Measurements from ENCODE around the gene NAA16.
"Not testable (repeated sequence)": the region's sequence is repeated elsewhere in the genome, so short reads cannot be mapped to it uniquely, and the experiment has no call there.

NAA16 gene

DNA sequence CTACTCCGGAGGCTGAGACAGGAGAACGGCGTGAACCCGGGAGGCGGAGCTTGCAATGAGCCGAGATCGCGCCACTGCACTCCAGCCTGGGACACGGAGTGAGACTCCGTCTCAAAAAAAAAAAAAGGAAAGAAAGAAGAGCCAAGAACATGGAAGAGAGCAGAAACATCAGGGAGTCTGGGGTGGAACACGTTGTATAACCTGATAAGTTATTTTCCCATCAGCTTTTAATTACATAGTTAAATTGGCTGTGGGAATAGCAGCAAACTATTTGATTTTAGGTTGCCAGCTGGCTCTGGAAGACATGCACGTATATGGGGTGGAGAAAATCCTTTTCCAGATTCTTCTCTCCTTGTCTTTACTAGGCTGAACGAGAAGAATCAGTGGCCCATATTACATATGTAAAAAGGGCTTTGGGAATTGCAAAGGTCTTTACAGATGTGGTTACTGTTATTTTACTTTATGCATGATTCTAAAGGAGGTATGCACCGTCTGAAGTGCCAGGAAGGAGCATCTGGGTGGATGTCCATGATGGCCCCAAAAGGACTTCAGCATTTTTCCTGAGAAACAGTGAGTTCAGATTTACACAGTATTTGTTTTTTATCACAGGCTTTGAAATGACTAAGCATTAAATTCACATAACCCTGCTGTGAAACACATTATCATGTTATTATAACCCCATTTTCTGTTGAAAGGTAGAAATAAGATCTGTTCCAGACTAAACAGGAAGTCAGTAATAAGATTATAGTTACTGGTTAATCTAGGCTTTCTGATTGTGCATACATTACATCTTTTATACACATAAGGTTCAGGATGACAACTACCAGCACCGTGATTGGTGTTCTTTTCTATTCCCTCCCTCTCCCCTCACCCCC lies 4.6 kb upstream of the NAA16 start:
- DNase-seq: no peak

DNA sequence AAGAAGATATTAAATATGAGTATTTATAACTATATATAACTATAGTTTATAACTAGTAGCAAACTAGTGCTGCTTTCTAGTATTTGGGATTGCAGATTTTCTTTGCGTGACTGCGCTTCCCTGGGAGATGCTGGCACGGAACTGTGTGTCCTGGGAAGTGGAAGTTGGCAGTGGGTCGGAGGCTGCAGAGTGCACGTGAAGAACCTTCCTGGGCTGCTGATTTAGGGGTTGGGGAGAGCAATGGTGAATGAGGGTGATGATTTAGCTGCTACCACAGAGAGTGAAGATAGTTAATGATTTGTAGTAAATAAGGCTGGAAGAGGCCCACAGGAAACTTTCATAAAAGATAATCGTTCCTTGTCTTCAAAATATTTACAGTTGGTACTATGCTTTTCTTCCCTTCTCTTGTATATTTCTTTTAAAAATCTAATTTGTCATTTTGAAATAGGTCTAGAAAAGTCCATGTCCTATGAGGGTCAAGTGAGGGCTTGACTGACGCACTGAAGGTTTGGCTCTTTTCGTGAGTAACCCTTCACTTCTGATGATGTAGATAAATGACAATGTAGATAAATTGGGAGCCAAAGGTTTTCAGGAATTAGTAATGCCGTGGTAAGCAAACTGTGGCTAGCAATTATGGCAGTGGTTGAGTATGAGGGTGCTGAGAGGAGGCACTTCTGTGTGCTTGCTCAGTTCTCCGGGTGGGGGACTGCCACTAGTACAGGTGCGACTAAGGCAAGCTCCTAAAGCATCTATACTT lies 3.0 kb upstream of the NAA16 start:
- DNase-seq: no peak

DNA sequence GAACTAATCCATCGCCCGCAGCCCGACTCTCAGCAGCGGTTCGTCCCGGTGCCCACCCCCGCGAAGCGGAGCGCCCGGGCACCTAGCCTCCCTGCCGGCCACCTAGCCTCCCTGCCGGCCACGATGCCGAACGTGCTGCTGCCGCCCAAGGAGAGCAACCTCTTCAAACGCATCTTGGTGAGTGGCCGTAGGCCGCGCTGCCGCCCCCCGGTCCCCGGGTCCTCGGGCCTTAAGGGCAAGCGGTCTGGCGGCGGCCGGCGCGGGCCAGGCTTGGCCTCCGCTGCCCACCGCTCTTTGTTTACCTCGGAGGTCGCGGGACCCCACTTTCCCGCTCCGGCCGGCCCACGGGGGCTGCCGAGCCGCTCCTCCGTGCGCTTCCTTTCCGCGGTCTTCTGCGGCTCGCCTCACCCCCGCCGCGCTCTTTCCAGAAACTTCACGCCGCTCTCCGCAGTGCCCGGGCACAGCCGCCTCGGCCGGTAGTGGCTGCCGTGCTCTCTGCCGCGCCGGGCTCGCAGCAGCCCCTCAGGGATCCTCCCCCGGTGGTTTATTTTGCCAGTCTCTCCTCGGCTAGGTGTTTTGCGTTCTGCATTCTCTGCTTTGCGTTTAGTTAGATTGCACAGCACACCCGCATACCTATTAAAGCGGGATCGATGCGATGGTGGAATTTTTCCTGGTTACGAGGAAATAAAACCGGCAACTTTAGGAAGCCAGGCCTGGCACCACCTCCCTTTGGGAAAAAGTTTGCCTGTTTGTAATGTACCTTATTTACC lies 524 bp downstream of the NAA16 start:
- no peak for DNase-seq

DNA sequence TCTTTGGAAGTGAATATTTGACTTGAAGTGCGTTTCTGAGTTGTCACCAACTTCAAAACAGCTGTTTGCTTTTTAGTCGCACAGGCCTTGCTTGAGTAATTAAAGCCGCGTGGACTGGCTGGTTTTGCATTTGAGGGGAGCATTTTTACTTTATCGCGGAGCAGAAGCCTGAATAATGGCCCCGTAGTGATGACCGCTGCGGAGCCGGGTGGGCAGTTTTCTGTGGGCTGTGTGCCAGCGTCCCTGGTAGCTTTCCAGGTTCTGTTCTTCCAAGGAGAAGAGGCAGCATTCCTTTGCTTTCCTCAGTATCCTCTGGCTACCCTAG lies 1.1 kb downstream of the NAA16 start:
- DNase-seq: no peak

DNA sequence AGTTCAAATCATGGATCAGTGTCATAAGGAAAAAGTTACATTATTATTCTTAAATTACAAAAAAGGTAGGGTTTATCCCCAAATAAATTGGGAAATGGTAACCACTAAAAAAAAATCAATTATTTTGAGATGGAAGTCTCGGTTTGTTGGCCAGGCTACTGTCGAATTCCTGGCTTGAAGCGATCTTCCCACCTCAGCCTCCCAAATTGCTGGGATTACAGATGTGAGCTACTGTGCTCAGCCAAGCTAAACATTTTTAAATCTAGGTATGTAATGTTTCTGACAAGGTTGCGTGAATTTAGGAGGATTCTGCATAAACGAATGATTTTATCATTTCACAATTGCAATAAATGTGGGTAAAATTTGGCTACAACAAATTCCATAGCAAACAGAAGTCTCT lies 2.0 kb downstream of the NAA16 start:
- no peak for DNase-seq

DNA sequence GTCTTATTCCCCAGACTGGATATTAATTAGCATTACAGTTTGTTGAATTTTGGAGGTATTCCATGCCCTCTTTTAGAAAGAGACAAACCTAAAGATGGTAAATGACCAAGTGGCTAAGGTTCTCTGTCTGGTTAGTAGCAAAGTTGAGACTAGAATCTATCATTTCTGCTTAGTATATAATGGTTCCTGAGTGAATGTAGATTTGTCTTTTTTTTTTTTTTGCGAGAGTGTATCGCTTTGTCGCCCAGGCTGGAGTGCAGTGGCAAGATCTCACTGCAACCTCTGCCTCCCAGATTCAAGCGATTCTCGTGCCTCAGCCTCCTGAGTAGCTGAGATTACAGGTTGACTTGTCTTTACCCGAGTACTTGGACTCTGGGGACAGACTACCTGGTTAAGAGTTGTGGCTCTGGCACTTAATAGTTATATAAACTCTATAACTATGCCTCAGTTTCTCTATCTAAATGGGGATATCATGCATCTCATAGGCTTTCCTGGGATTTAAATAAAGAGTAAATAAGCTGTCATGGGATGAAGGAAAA lies 2.7 kb downstream of the NAA16 start:
- no peak for DNase-seq

DNA sequence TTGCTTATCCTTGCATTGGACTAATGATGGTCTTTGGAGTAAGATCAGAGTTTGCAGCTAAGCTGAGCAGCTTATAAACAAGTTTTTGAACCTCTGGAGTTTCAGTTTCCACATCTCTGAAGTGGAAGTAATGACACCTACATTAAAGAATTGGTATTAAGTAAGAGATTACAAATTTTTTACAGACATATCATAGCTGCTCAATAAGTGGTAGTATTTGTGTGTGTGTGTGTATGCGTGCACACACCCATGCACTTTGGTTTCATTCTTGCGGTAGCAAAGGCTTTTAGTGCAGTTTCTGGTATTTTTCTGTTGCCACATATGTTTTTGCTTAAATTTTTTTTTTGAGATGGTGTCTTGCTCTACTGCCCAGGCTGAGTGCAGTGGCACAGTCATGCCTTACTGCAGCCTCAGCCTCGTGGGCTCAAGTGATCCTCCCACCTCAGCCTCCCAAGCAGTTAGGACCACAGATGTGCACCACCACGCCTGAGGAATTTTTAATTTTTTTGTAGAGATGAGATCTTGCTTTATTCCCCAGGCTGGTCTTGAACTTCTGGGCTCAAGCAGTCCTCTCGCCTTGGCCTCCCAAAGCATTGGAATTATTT lies 4.5 kb downstream of the NAA16 start:
- no peak for DNase-seq

DNA sequence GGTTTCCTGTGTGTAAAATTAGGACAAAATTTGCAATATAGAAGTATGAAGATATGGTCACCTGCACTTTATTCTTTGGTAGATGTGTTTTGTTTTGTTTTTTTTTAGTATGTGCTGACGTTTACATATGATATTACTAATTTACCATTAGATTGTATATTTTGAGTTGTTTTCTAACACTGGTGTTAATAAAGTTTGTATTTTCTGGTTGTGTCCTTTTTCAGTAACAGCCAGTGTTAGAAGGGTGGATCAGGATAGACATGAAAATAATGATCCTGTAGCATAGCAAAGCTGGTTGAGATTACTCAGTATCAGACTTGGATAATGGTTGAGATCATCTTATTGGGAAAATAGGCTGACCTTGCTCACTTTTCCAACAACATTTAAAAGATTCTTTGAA lies 6.2 kb downstream of the NAA16 start:
- DNase-seq: no peak

DNA sequence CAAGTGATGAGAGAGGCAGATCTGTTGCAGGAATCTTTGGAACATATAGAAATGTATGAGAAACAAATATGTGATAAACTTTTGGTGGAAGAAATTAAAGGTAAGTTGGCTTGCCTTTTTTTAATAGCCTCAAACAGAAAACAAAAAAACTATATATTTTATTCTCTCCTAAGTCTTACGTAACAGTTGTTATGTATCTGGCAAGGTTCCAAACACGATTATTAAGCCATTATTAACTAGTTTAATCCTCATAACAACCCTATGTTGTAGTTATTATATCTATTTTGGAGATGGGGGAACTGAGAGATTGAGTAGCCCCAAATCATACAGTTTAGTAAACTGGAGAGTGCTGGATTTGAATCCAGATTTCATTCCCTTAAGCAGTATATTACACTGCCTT lies 14.7 kb downstream of the NAA16 start:
- DNase-seq: no peak

DNA sequence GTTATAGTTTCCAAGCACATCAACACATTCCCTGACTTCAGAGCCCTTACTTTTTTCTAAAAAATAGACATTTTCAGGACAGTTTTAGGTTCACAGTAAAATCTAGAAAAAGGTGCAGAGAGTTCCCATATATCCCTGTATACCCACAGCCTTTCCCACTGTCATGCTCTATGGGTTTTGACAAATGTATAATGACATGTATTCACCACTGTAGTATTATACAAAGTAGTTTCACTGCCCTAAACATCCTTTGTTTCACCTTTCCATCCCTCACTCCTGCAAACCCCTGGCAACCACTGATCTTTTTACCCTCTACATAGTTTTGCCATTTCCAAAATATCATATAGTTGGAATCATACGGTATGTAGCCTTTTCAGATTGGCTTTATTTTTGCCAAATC lies 15.6 kb downstream of the NAA16 start:
- no peak for DNase-seq

DNA sequence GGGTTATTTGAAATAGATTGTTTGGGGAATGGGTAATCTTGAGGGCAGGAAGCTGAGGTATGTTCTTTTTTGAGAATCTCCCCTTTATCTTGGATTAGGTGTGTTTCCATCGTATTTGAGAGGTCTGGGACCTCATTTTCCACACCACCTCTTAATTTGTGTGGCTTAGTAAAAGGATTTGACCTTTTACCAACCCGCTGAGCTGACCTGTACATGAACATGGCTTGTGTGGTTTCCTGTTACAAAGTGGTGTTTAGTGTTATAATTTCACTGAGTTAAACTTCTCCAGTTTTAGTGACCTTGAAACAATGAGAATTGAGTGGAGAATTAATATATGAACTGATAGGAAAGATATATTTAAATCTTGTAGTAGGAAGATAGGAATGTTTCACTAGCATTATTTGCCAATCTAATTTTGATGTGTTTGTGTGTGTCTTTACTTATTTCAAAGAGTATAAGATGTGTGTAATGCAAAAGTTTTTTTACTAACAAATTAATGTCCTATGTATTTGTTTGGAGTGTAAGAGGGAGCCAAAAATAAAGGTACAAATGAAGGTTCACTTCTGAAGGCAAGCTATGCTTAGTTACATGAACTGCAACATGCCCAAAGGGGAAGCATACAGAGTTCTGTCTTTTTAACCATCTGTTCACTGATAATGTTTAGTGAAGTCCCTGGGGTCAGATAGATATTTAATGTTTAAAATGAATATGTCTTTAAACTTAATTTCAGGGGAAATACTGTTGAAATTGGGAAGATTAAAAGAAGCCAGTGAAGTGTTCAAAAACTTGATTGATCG lies 17.1 kb downstream of the NAA16 start:
- no peak for DNase-seq

DNA sequence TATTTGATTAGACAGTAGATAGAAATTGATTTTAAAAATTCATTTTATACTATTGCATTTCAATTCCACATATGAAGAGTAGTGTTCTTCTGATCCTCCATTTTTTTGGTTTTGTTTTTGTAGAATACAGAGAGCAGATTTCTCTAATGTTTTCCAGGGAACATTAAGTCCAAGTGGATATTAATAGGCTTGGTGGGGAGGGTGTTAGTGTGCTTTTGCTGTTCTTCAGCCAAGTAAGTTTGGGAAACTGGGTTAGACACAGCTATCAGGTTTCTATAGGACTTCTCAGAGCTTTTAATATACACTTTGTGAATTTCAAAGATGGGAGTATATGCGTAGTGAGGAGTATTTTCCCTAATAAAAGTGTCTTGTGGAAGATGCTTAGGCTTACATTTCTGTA lies 21.8 kb downstream of the NAA16 start:
- DNase-seq: no peak

DNA sequence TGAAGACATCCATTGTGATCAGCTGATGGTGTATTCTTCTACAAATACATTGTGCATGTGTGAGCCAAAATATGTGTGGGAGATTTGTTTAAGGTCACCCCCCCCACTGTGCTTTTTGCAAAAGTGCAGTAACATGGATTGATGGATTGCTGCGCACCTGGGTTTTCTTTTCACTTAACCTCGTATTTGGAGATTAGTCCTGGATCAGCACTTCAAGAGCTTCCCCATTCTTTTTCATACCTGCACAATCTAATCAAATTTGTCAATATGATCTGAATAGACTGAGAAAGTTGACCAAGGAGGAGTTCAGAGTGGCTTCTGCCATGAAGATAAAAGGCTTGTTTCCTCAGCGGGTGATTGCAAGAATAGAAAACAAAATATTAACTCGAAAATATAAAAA lies 23.7 kb downstream of the NAA16 start:
- no peak for DNase-seq

DNA sequence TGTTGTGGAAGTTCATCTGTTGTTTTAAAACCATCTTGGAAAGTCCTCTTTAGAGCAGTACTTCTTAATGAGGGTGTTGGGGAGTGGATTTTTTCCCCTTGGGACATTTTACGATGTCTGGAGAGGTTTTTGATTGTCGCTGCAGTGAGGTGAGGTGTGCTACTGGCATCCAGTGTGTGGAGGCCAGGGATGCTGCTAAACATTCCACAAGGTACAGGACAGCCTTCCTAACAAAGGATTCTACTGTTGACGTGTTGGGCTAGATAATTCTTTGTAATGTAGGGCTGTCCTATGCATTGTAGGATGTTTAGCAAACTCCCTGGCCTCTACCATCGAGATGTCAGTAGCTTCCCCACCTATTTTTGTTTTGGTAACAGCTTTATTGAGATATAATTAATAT lies 33.3 kb downstream of the NAA16 start:
- no peak for DNase-seq

DNA sequence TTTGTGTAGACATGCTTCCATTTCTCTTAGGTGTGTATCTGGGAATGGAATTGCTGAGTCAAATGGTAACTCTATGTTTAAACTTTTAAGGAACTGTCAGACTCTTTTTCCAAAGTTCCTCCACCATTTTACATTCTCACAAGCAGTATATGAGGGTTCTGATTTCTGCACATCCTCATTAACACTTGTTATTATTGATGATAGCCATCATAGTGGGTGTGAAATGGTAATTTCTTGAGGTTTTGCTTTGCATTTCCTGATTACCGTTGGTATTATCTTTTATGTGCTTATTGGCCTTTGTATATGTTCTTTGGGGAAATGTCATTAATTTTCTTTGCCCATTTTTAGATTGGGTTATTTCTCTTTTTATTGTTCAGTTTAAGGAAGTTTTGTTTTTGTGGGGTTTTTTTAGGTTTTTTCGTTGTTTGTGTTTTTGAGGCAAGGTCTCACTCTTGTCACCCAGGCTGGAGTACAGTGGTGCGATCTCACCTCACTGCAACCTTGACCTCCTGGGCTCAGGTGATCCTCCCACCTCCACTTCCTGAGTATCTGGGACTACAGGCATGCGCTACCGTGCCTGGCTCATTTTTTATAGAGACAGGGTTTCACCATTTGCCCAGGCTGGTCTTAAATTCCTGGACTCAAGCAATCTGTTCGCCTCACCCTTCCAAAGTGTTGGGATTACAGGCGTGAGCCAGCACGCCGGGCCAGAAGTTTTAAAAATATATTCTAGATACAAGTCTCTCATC lies 34.3 kb downstream of the NAA16 start:
- DNase-seq: no peak

DNA sequence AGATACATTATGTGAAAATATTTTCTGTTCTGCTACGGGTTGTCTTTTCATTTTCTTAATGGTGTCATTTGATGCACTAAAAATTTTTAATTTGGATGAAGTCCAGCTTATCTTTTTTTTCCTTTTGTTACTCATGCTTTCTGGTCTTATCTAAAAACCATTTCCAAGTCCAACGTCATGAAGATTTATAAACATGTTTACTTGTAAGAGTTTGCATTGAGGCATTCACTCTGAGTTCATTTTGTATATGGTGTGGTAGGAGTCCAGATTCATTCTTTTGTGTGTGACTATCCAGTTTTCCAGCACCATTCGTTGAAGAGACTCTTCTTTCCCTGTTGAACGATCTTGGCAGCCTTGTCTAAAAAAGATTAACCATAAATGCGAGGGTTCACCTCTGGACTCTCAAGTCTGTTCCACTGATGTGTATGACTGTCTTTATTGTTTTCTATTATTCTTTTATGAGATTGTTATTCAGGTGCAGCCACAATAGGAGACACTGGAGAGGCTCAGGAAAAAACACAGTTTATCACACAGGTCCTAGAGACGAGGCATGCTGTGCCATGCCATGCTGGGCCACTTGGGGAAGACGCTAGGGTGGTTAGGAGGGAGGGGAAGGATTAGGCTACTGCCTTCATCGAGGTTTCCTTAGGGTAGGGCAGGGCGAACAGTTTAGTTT lies 35.0 kb downstream of the NAA16 start:
- DNase-seq: no peak

DNA sequence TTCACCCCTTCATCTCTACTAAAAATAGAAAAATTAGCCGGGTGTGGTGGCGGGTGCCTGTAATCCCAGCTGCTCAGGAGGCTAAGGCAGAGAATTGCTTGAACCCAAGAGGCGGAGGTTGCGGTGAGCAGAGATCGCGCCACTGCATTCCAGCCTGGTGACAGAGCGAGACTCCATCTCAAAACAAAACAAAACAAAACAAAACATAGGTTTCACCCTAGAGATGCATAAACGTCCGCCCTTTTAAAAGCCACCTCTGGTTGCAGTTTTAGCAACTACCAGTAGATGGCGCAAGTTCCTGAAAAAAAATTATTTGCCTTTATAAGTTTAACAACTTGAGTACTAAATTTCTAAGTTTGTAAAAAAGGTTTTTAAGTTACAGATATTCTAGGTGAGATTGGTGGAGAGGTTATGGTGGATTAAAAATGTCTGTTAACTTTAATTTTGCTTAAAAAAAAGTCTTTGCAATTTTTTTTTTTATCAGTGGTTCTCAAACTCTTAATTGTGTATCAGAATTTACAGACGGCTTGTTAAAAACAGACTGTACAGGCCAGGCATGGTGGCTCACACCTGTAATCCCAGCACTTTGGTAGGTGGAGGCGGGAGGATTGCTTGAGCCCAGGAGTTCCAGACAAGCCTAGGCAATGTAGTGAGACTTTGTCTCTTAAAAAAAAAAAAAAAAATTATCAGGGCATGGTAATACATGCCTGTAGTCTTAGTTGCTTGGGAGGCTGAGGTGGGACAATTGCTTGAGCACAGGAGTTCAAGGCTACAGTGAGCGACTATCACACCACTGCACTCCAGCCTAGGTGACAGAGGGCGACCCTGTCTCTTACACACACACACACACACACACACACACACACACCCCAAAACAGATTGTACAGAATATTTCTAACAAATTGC lies 42.1 kb downstream of the NAA16 start:
- DNase-seq: no peak

DNA sequence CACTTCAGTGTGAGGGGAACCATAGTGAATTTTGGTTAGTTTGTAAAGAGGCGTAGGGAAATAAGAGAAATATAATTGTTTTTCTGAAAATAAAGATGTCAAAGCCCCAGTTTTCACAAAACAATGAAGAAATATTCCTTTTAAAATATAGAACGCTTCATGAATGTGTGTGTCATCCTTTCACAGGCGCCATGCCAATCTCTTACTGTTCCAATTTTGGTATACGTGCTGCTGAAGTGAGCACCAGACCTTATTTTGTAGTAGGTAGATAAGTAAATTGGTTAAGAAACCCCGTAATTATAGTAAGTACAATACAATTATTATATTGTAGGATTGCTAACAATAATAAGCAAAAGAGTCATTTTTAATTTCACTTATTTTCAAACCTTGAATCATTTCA lies 43.3 kb downstream of the NAA16 start:
- no peak for DNase-seq

DNA sequence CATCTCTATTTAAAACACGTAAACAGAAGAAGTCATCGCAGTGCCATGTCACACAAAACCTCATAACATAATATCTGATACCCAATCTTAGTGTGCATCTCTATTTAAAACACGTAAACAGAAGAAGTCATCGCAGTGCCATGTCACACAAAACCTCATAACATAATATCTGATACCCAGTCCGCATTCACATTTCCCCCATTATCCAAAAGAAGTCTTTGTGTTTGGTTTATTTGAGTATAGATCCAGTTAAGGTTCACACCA lies 45.2 kb downstream of the NAA16 start:
- DNase-seq: not testable (repeated sequence)

DNA sequence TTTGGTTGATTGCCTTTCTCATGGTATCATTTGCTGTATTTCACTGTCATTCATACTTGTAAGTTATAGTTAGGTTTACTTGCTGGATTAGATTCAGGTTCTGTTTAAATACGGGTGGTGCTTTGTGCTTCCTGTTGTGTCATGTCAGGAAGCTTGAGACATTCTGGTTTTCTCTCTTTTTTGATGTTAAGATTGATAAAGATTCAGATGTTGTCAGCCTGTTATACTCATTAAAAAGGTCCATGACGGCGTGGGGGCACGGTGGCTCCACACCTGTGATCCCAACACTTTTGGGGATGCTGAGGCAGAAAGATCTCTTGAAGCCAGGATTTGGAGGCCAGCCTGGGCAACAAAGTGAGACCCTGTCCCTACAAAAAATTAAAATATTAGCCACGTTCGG lies 45.7 kb downstream of the NAA16 start:
- DNase-seq: no peak
